IPS DF 6.9 (cell line): Measurements from ENCODE around the gene NXPE1.

Experiments used
- DNase-seq: peaks from one replicate; pipeline ENCODE4 v3.0.0-alpha.2; 2013; ENCODE audit warnings: low read depth, low spot score
- H3K27ac ChIP-seq: one replicate; pipeline ENCODE4 v1.5.1; 2013; ENCODE audit warnings: low read length, control low read depth
- H3K27me3 ChIP-seq: 2 replicates; pipeline ENCODE4 v1.6.1; 2013; ENCODE audit warnings: mild to moderate bottlenecking, low read length; ENCODE audit not compliant: control insufficient read depth, insufficient read depth
- H3K36me3 ChIP-seq: 2 replicates; pipeline ENCODE4 v1.6.1; 2013; ENCODE audit warnings: low read length; ENCODE audit not compliant: control insufficient read depth, insufficient read depth
- H3K4me1 ChIP-seq: 2 replicates; pipeline ENCODE4 v1.6.1; 2013; ENCODE audit warnings: low read length; ENCODE audit not compliant: control insufficient read depth, insufficient read depth
- H3K4me3 ChIP-seq: 2 replicates; pipeline ENCODE4 v1.5.1; 2013; ENCODE audit warnings: mild to moderate bottlenecking, low read length
- H3K9me3 ChIP-seq: 2 replicates; pipeline ENCODE4 v1.6.1; 2013; ENCODE audit warnings: low read length, inconsistent platforms; ENCODE audit not compliant: control insufficient read depth, insufficient read depth
- WGBS: extraction: QIAGEN DNeasy Blood & Tissue Kit; methylation state at CpG from one replicate; pipeline ENCODE4 v1.1.7; 2013; ENCODE audit warnings: mixed read lengths, missing lambda C conversion rate; ENCODE audit not compliant: insufficient read length, insufficient coverage; 5-methylcytosine and 5-hydroxymethylcytosine counted together

The NXPE1 gene

GRCh38 chr11:114563077-114563476, 3.4 kb upstream of the NXPE1 start:
- Histone ChIP-seq H3K36me3 (no peaks in the 10 kb centered on the region), H3K4me1 (peaks cover 2% of the 10 kb centered on the region; the same call in 1 of the 2 replicates), H3K27ac (no peak overlapping the region), H3K4me3 (no peak overlapping the region), H3K27me3 (no peaks in the 10 kb centered on the region), H3K9me3 (no peaks in the 10 kb centered on the region)
- no CpG with 5 or more reads among the region's 2 CpGs for WGBS
- DNase-seq = no peak

- Histone ChIP-seq H3K27me3 (no peaks in the 10 kb centered on the region), H3K9me3 (no peaks in the 10 kb centered on the region), H3K36me3 (no peaks in the 10 kb centered on the region), H3K4me1 (peaks cover 2% of the 10 kb centered on the region; the same call in 1 of the 2 replicates), H3K4me3 (no peak overlapping the region), H3K27ac (no peak overlapping the region)
- no CpG with 5 or more reads among the region's 3 CpGs for WGBS
- DNase-seq = no peak
Observed at GRCh38 chr11:114562166-114562916, 2.7 kb upstream of the NXPE1 start.

- H3K27me3 ChIP-seq = no peaks in the 10 kb centered on the region
- H3K4me3 ChIP-seq = no peak overlapping the region
- no peaks in the 10 kb centered on the region for H3K9me3 ChIP-seq
- H3K4me1 ChIP-seq = no peaks in the 10 kb centered on the region; the same call in 1 of the 2 replicates
- no peak overlapping the region for H3K27ac ChIP-seq
- no CpG with 5 or more reads among the region's 1 CpG for WGBS
- DNase-seq = no peak
- H3K36me3 ChIP-seq = no peaks in the 10 kb centered on the region
Observed at GRCh38 chr11:114556135-114556534, 3.5 kb downstream of the NXPE1 start.

- Histone ChIP-seq H3K36me3 (no peaks in the 10 kb centered on the region), H3K27me3 (no peaks in the 10 kb centered on the region), H3K4me3 (no peak overlapping the region), H3K27ac (no peak overlapping the region), H3K4me1 (no peaks in the 10 kb centered on the region), H3K9me3 (no peaks in the 10 kb centered on the region)
- DNase-seq = no peak
- no CpG with 5 or more reads among the region's 2 CpGs for whole genome bisulfite sequencing
Observed at GRCh38 chr11:114553642-114554041, 6.0 kb downstream of the NXPE1 start.

- Histone ChIP-seq H3K27me3 (no peaks in the 10 kb centered on the region), H3K9me3 (no peaks in the 10 kb centered on the region), H3K27ac (no peak overlapping the region), H3K36me3 (no peaks in the 10 kb centered on the region), H3K4me3 (no peak overlapping the region), H3K4me1 (no peaks in the 10 kb centered on the region)
- no CpG with 5 or more reads among the region's 4 CpGs for WGBS
- no peak for DNase-seq
Observed at GRCh38 chr11:114551060-114551459, 8.6 kb downstream of the NXPE1 start.

- no peak overlapping the region for H3K27ac ChIP-seq
- H3K9me3 ChIP-seq = no peaks in the 10 kb centered on the region
- no peaks in the 10 kb centered on the region for H3K4me1 ChIP-seq
- no CpG with 5 or more reads among the region's 2 CpGs for WGBS
- no peak overlapping the region for H3K4me3 ChIP-seq
- H3K36me3 ChIP-seq = no peaks in the 10 kb centered on the region
- no peak for DNase-seq
- no peaks in the 10 kb centered on the region for H3K27me3 ChIP-seq
Observed at GRCh38 chr11:114525682-114526081, 34.0 kb downstream of the NXPE1 start.

- H3K4me1 ChIP-seq = no peaks in the 10 kb centered on the region
- no peak overlapping the region for H3K27ac ChIP-seq
- no peaks in the 10 kb centered on the region for H3K36me3 ChIP-seq
- no peak for DNase-seq
- no peaks in the 10 kb centered on the region for H3K27me3 ChIP-seq
- no peak overlapping the region for H3K4me3 ChIP-seq
- no CpG with 5 or more reads among the region's 1 CpG for WGBS
- H3K9me3 ChIP-seq = no peaks in the 10 kb centered on the region
Observed at GRCh38 chr11:114524122-114524521, 35.6 kb downstream of the NXPE1 start.

- Histone ChIP-seq H3K9me3 (no peaks in the 10 kb centered on the region), H3K27me3 (no peaks in the 10 kb centered on the region), H3K36me3 (no peaks in the 10 kb centered on the region), H3K4me3 (no peak overlapping the region), H3K4me1 (no peaks in the 10 kb centered on the region), H3K27ac (no peak overlapping the region)
- no CpG with 5 or more reads among the region's 2 CpGs for WGBS
- no peak for DNase-seq
Observed at GRCh38 chr11:114522818-114523217, 36.9 kb downstream of the NXPE1 start.

- no CpG with 5 or more reads among the region's 2 CpGs for WGBS
- no peak overlapping the region for H3K4me3 ChIP-seq
Observed at GRCh38 chr11:114511538-114511937, 48.1 kb downstream of the NXPE1 start.

GRCh38 chr11:114511079-114511478, 48.6 kb downstream of the NXPE1 start:
- DNase-seq = no peak
- Histone ChIP-seq H3K36me3 (no peaks in the 10 kb centered on the region), H3K9me3 (no peaks in the 10 kb centered on the region), H3K4me1 (no peaks in the 10 kb centered on the region), H3K27ac (no peak overlapping the region), H3K27me3 (no peaks in the 10 kb centered on the region), H3K4me3 (no peak overlapping the region)
- no CpG with 5 or more reads among the region's 7 CpGs for WGBS

More at GRCh38 chr11:114511538-114511937, 48.1 kb downstream of the NXPE1 start:
- no peak overlapping the region for H3K27ac ChIP-seq
- H3K27me3 ChIP-seq = no peaks in the 10 kb centered on the region
- no peak for DNase-seq
- H3K36me3 ChIP-seq = no peaks in the 10 kb centered on the region
- H3K9me3 ChIP-seq = no peaks in the 10 kb centered on the region
- no peaks in the 10 kb centered on the region for H3K4me1 ChIP-seq

- H3K4me1 ChIP-seq = no peaks in the 10 kb centered on the region
- no CpG with 5 or more reads among the region's 1 CpG for WGBS
- no peak overlapping the region for H3K4me3 ChIP-seq
- H3K27ac ChIP-seq = no peak overlapping the region
- H3K36me3 ChIP-seq = no peaks in the 10 kb centered on the region
- H3K9me3 ChIP-seq = no peaks in the 10 kb centered on the region
- DNase-seq = no peak
- no peaks in the 10 kb centered on the region for H3K27me3 ChIP-seq
Observed at GRCh38 chr11:114501901-114502300, 57.8 kb downstream of the NXPE1 start.
